K562 treated with DMSO at 1 percent for 48 hours (cell line): ENCODE measurements around the gene KRT23. TPM values are rescaled to one million over a fixed set of nuclear protein-coding genes. Genes with fewer than 3 reads are reported as not detected.

Experiments used
- total RNA-seq: library from RNA; unstranded; fragments of 300-600 nt; gene quantifications from 2 replicates; pipeline ENCODE4 v1.2.3, GENCODE V29; 2022; ENCODE audit warnings: low replicate concordance; ENCODE audit errors: extremely low read depth

Gene KRT23, protein sequence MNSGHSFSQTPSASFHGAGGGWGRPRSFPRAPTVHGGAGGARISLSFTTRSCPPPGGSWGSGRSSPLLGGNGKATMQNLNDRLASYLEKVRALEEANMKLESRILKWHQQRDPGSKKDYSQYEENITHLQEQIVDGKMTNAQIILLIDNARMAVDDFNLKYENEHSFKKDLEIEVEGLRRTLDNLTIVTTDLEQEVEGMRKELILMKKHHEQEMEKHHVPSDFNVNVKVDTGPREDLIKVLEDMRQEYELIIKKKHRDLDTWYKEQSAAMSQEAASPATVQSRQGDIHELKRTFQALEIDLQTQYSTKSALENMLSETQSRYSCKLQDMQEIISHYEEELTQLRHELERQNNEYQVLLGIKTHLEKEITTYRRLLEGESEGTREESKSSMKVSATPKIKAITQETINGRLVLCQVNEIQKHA
- not detected in 2 replicates for total RNA-seq

DNA sequence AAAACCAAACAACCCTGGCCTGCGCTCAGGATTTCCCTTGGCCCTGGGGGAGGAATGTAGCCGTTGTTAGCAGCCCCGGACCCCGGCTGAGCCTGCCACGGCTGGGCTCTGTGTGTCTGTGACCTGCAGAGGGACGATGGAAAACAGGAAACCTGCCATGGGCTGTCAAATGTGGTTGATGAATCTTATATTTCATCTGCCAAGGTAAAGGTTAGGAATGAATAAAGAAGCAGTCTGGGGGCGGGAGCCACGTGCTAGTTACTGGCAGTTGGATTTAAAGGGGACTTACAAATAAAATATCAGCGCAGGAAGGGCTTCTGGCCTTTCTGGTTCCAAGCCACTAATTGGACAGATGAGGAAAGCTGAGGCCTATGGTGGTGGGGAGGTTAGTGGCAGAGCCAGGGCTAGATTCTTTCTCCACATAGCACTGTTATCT is at the start of gene KRT23:
Gene KRT23, minus strand, starts transcription at position 263 of the 436 bp plus-strand sequence. CDS start 1,043 bp downstream, outside the sequence.

DNA sequence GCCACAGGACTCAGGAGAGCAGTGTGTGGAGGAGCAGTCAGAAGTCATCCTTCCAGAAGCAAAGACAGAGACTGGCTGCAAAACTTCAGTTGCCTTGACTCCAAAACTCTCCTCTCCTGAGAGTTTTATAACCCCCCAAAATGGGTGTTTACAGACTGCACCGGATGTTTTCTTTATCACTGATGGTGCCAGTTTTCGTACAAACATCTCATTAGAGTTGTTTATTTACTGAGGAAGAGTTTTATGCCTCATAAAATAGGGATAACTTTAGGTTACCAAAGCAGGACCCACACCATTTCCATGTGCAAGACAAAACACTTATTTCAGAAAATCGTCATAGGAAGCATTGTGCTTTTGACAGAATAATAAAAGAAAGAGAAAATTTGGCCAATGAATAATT is 46.8 kb upstream of the KRT23 start, which contains the start of gene KRT40:
Gene KRT40, minus strand, starts transcription at position 101 of the 400 bp plus-strand sequence. Its CDS starts 53 bp downstream, at position 48.

DNA sequence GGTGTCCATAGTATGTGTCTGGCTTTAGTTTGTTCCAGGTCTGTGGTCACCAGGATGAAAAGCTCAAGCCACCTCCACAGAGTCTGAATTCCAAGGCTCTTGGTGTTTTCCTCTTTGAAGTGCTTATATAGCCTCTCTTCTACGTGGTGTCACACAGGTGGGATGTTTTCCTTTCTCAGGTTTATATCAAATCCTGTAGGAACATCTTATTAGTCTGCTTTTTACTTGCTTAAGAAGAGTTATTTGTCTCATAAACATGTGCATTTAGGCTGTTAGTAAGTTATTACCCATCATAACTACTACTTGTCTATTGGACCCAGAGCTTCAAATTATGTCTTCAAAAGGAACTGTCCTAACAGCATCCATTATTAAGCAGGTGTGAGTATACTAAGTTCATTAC is 29.4 kb upstream of the KRT23 start, which contains the start of gene KRT39:
Gene KRT39, minus strand, starts transcription at position 101 of the 400 bp plus-strand sequence. Its CDS starts 92 bp downstream, at position 9.

GRCh38 chr17:40884708-40885512 is 52.5 kb downstream of the KRT23 start, which contains the start of gene KRT20:
KRT20 (minus strand) TSS chr17:40885242; CDS start chr17:40885185, 57 bp downstream.

Other genes with a start within 250 kb of the KRT23 start
- gene KRT24, start 233.9 kb downstream of the KRT23 start, total RNA-seq = not detected in 2 replicates
- gene KRT25, start 182.3 kb downstream of the KRT23 start, total RNA-seq = not detected in 2 replicates
- not detected in 2 replicates for gene KRT26, start 165.4 kb downstream of the KRT23 start, total RNA-seq
- gene KRT27, start 155.1 kb downstream of the KRT23 start, total RNA-seq = not detected in 2 replicates
- gene KRT28, start 137.7 kb downstream of the KRT23 start, total RNA-seq = not detected in 2 replicates
- gene KRT10, start 115.0 kb downstream of the KRT23 start, total RNA-seq = not detected in 2 replicates
- not detected in 2 replicates for gene KRT12, start 70.4 kb downstream of the KRT23 start, total RNA-seq
- gene KRT20, start 52.4 kb downstream of the KRT23 start, total RNA-seq = not detected in 2 replicates
- gene KRT39, start 29.3 kb upstream of the KRT23 start, total RNA-seq = not detected in 2 replicates
- gene KRT40, start 46.7 kb upstream of the KRT23 start, total RNA-seq = not detected in 2 replicates
- not detected in 2 replicates for gene KRTAP3-3, start 56.5 kb upstream of the KRT23 start, total RNA-seq
- not detected in 2 replicates for gene KRTAP3-2, start 62.3 kb upstream of the KRT23 start, total RNA-seq
- not detected in 2 replicates for gene KRTAP3-1, start 71.5 kb upstream of the KRT23 start, total RNA-seq
- gene KRTAP1-5, start 89.6 kb upstream of the KRT23 start, total RNA-seq = not detected in 2 replicates
- gene KRTAP1-4, start 92.5 kb upstream of the KRT23 start, total RNA-seq = not detected in 2 replicates
- not detected in 2 replicates for gene KRTAP1-3, start 97.2 kb upstream of the KRT23 start, total RNA-seq
- gene KRTAP1-1, start 103.8 kb upstream of the KRT23 start, total RNA-seq = not detected in 2 replicates
- gene KRTAP2-1, start 109.7 kb upstream of the KRT23 start, total RNA-seq = not detected in 2 replicates
- not detected in 2 replicates for gene KRTAP2-2, start 117.6 kb upstream of the KRT23 start, total RNA-seq
- gene KRTAP2-3, start 122.5 kb upstream of the KRT23 start, total RNA-seq = not detected in 2 replicates
- gene KRTAP2-4, start 128.2 kb upstream of the KRT23 start, total RNA-seq = not detected in 2 replicates
- gene KRTAP4-7, start 146.5 kb upstream of the KRT23 start, total RNA-seq = not detected in 2 replicates
- not detected in 2 replicates for gene KRTAP4-8, start 160.5 kb upstream of the KRT23 start, total RNA-seq
- gene KRTAP4-16, start 164.6 kb upstream of the KRT23 start, total RNA-seq = not detected in 2 replicates
- gene KRTAP4-9, start 167.7 kb upstream of the KRT23 start, total RNA-seq = not detected in 2 replicates
- gene KRTAP4-11, start 180.7 kb upstream of the KRT23 start, total RNA-seq = not detected in 2 replicates
- not detected in 2 replicates for gene KRTAP4-12, start 186.5 kb upstream of the KRT23 start, total RNA-seq
- not detected in 2 replicates for gene KRTAP4-6, start 202.9 kb upstream of the KRT23 start, total RNA-seq
- not detected in 2 replicates for gene KRTAP4-5, start 212.2 kb upstream of the KRT23 start, total RNA-seq
- gene KRTAP4-4, start 223.1 kb upstream of the KRT23 start, total RNA-seq = not detected in 2 replicates
- gene KRTAP4-3, start 230.6 kb upstream of the KRT23 start, total RNA-seq = not detected in 2 replicates
- gene KRTAP4-2, start 240.6 kb upstream of the KRT23 start, total RNA-seq = not detected in 2 replicates
- not detected in 2 replicates for gene KRTAP4-1, start 247.3 kb upstream of the KRT23 start, total RNA-seq